Camera-type eye (tissue), 1 donor: ENCODE measurements around the gene RNASE2. TPM values are rescaled to one million over a fixed set of nuclear protein-coding genes. Genes with fewer than 3 reads are reported as not detected.

Experiments used
- total RNA-seq: library from RNA; depleted of rRNA; stranded (reverse); fragments of >200 nt; gene quantifications from one replicate; pipeline ENCODE4 v1.2.3, GENCODE V29; 2014

Gene RNASE2
- not detected for total RNA-seq

DNA sequence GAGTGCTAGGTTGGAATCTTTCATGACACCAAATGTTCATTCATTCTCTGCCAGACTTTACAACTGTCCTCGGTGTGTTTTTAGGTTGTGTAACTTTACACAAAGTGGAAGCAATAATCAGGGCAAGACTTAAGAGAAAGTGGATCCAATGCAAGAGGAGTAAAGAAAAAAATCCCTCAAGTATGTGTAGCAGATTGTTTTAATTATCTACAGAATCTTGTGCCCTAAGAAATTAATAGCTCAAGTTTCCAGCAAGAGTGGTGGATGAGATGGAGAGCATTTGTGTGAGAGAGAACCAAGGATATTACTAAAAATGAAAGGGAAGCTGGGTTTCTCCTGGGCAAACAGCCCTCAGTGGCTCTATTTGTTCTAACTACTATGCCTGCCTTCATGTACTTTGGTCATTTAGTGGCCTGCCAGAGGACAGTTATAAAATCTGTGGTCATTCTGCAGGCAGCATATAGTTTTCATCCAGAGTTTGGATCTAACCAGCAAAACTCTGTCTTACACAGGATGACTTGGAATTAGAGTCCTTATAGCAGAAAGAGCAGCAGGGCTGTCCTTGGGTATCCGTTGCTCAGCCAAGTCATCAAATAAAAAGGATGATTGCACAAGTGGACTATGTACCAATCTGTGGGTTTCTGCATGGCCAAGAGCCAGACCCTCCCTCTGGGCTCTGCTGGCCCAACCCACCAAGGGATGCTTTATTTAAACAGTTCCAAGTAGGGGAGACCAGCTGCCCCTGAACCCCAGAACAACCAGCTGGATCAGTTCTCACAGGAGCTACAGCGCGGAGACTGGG lies at the start of gene RNASE2:
TSS of gene RNASE2 (plus strand) at position 752 of the 802 bp plus-strand sequence. CDS start 285 bp downstream, outside the sequence.

DNA sequence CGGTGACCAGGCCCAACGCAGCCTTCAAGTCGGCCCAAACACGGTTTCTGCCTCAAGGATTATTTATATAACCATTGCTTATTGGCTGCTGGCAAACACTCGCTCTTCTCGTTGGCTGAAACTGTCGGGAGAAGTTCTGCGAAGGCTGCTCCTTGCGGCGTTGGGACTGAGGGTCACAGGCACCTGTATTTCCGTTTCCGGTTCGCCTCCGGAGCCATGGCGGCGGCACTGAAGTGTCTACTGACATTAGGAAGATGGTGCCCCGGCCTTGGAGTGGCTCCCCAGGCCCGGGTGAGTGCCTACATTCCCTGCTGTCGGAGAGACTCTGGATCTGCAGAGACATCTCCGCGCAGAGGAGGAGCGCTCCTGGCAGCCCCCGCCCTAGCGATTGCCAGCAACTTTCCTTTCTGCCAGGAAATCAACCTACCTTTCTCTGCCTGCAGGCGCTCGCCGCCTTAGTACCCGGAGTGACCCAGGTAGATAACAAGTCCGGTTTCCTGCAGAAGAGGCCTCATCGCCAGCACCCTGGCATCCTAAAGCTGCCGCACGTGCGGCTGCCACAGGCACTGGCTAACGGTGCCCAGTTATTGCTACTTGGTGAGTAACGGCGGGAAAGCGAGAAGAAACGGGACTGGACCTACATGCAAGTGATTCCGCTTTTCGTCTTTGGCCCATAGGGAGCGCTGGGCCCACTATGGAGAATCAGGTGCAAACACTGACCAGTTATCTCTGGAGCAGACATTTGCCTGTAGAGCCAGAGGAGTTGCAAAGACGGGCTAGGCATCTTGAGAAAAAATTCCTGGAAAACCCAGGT lies 34.7 kb downstream of the RNASE2 start, which contains the start of gene METTL17:
TSS of gene METTL17 (plus strand) at position 194 of the 814 bp plus-strand sequence. CDS start at position 217, 23 bp downstream.

DNA sequence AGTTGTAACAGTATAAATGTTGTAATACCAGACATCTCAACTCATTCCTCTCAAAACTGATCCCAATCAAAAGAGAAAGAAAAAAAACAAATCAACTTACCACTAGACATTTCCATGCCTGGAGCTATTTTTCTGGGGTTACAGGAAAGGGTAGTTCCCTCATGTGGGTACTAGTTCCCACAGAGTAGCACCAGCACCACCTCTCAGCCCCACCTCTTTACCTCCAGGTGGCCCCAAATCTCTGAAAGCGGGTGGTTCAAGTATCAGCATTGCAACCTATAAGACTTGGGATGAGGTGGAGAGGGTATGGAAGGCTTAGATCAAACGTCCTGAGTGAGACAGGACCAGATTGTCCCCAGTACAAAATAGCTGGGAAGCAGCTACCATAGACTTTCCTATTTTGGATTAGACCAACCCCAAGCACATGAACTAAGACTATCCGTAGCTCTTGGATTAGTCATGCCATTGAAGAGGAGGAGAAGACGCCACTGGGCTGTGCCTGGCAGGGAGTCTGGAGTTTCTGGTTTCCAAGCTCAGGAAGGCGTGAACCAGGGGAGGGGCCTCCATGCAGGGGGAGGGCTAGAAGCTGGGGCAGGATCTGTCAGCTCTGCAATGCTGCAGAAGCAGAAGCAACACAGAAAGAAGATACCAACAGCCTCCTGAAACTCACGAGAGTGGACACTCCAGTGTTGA lies 43.5 kb downstream of the RNASE2 start, which contains the start of gene SLC39A2:
TSS of gene SLC39A2 (plus strand) at position 620 of the 693 bp plus-strand sequence. CDS start 154 bp downstream, outside the sequence.

Other genes starting within 250 kb of the RNASE2 start
- gene EDDM3A, start 209.6 kb upstream of the RNASE2 start, total RNA-seq, result not detected
- gene EDDM3B, start 187.1 kb upstream of the RNASE2 start, total RNA-seq, result not detected
- 1.0 TPM for gene RNASE6, start 174.2 kb upstream of the RNASE2 start, total RNA-seq
- gene RNASE1, start 152.6 kb upstream of the RNASE2 start, total RNA-seq, result 65.1 TPM
- not detected for gene RNASE3, start 64.1 kb upstream of the RNASE2 start, total RNA-seq
- gene METTL17, start 34.5 kb downstream of the RNASE2 start, total RNA-seq, result 78.3 TPM
- gene SLC39A2, start 43.8 kb downstream of the RNASE2 start, total RNA-seq, result 0.49 TPM
- 113 TPM for gene NDRG2, start 69.6 kb downstream of the RNASE2 start, total RNA-seq
- not detected for gene TPPP2, start 74.7 kb downstream of the RNASE2 start, total RNA-seq
- not detected for gene RNASE13, start 79.3 kb downstream of the RNASE2 start, total RNA-seq
- 0.55 TPM for gene RNASE7, start 86.9 kb downstream of the RNASE2 start, total RNA-seq
- gene RNASE8, start 102.3 kb downstream of the RNASE2 start, total RNA-seq, result not detected
- 80.2 TPM for gene ARHGEF40, start 114.8 kb downstream of the RNASE2 start, total RNA-seq
- 32.1 TPM for gene ZNF219, start 143.2 kb downstream of the RNASE2 start, total RNA-seq
- gene TMEM253, start 145.6 kb downstream of the RNASE2 start, total RNA-seq, result not detected
- gene OR5AU1, start 200.6 kb downstream of the RNASE2 start, total RNA-seq, result not detected